HepG2 (cell line): ENCODE data around the gene ZDHHC3. TPM values are rescaled to one million over a fixed set of nuclear protein-coding genes. Genes with fewer than 3 reads are reported as not detected.

Experiments used
- AGO2 ChIP-seq: fragments of 200-400 bp; formaldehyde crosslinking; optimal IDR thresholded peaks from 2 replicates; pipeline ENCODE3; 2017; ENCODE audit warnings: mild to moderate bottlenecking, low read depth, low read length, moderate library complexity
- BATF2 ChIP-seq: sonication (generic); formaldehyde crosslinking; IDR thresholded peaks from 2 replicates; pipeline ENCODE4 v1.8.0; 2022; ENCODE audit warnings: mild to moderate bottlenecking, missing genetic modification reagents, moderate library complexity
- CBX1 ChIP-seq: IDR thresholded peaks from one replicate; pipeline ENCODE4 v1.6.1; 2016; ENCODE audit warnings: antibody characterized with exemption, low read depth
- CBX5 ChIP-seq: sonication (generic); formaldehyde crosslinking; IDR thresholded peaks from 2 replicates; pipeline ENCODE4 v1.4.0; 2020; ENCODE audit warnings: missing genetic modification reagents, borderline replicate concordance
- DRAP1 ChIP-seq: IDR thresholded peaks from 2 replicates; pipeline ENCODE4 v1.6.1; 2016; ENCODE audit warnings: missing genetic modification reagents, missing compliant biosample characterization
- ELF3 ChIP-seq: IDR thresholded peaks from 2 replicates; pipeline ENCODE4 v1.6.1; 2016; ENCODE audit warnings: missing genetic modification reagents, missing compliant biosample characterization
- EZH2 ChIP-seq: conservative IDR thresholded peaks from 2 replicates; pipeline ENCODE4 v1.6.1; 2012; ENCODE audit warnings: mild to moderate bottlenecking, low read depth, low read length, moderate library complexity
- MED1 ChIP-seq: sonication (generic); formaldehyde crosslinking; IDR thresholded peaks from 2 replicates; pipeline ENCODE4 v1.4.0; 2020; ENCODE audit warnings: missing genetic modification reagents
- MED8 ChIP-seq: sonication (generic); formaldehyde crosslinking; IDR thresholded peaks from 2 replicates; pipeline ENCODE4 v1.8.1; 2023; ENCODE audit warnings: mild to moderate bottlenecking, missing genetic modification reagents; ENCODE audit not compliant: insufficient replicate concordance
- MTF1 ChIP-seq: sonication (generic); formaldehyde crosslinking; IDR thresholded peaks from 2 replicates; pipeline ENCODE4 v1.5.0; 2020; ENCODE audit warnings: missing genetic modification reagents
- NR2F6 ChIP-seq, 2 experiments: IDR thresholded peaks; 2 replicates each; pipeline ENCODE4 v1.6.1; 2016; ENCODE audit warnings: antibody characterized with exemption in 1 of 2, mild to moderate bottlenecking in 1 of 2
- POLR2AphosphoS2 ChIP-seq: IDR thresholded peaks from 2 replicates; pipeline ENCODE4 v1.6.1; 2011; ENCODE audit warnings: low read depth, low read length, improper control_type of control experiment
- RCOR2 ChIP-seq: IDR thresholded peaks from 2 replicates; pipeline ENCODE4 v1.6.1; 2016; ENCODE audit warnings: missing biosample characterization, missing genetic modification reagents
- RFX5 ChIP-seq: IDR thresholded peaks from 2 replicates; pipeline ENCODE4 v1.6.1; 2011; ENCODE audit warnings: low read depth, low read length, improper control_type of control experiment
- SNAPC2 ChIP-seq: sonication (generic); formaldehyde crosslinking; IDR thresholded peaks from 2 replicates; pipeline ENCODE4 v1.8.1; 2022; ENCODE audit warnings: mild to moderate bottlenecking, missing genetic modification reagents
- SNAPC4 ChIP-seq: sonication (generic); formaldehyde crosslinking; IDR thresholded peaks from 2 replicates; pipeline ENCODE4 v1.4.0; 2020; ENCODE audit warnings: mild to moderate bottlenecking, missing genetic modification reagents
- ZNF30 ChIP-seq: sonication (generic); formaldehyde crosslinking; IDR thresholded peaks from 2 replicates; pipeline ENCODE4 v1.5.0; 2020; ENCODE audit warnings: mild to moderate bottlenecking, missing genetic modification reagents
- ZNF597 ChIP-seq: sonication (generic); formaldehyde crosslinking; IDR thresholded peaks from 2 replicates; pipeline ENCODE4 v1.5.0; 2020; ENCODE audit warnings: missing genetic modification reagents
- ZNF776 ChIP-seq: sonication (generic); formaldehyde crosslinking; IDR thresholded peaks from 2 replicates; pipeline ENCODE4 v1.4.0; 2020; ENCODE audit warnings: mild to moderate bottlenecking, missing genetic modification reagents
- ZNF784 ChIP-seq: sonication (generic); formaldehyde crosslinking; IDR thresholded peaks from 2 replicates; pipeline ENCODE4 v1.5.1; 2020; ENCODE audit warnings: missing genetic modification reagents, mild to moderate bottlenecking, borderline replicate concordance
- ZNF790 ChIP-seq: sonication (generic); formaldehyde crosslinking; IDR thresholded peaks from 2 replicates; pipeline ENCODE4 v1.8.0; 2022; ENCODE audit warnings: missing genetic modification reagents, mild to moderate bottlenecking, borderline replicate concordance
- ZNF83 ChIP-seq: sonication (generic); formaldehyde crosslinking; IDR thresholded peaks from 2 replicates; pipeline ENCODE4 v1.4.0; 2020; ENCODE audit warnings: missing genetic modification reagents, mild to moderate bottlenecking, borderline replicate concordance
- ZSCAN22 ChIP-seq: sonication (generic); formaldehyde crosslinking; IDR thresholded peaks from 2 replicates; pipeline ENCODE4 v1.4.0; 2020; ENCODE audit warnings: mild to moderate bottlenecking, missing genetic modification reagents
- polyA plus RNA-seq, 8 experiments: library from polyadenylated mRNA; depleted of rRNA in 3 of 8; stranded (reverse) in 7 of 8; unstranded in 1 of 8; fragments of >200 nt; fragmentation: Illumina TruSeq in 4 of 8; extraction: Trizol in 4 of 8; gene quantifications; 2 replicates each; pipeline versions ENCODE4 v1.2.1 to v1.2.3, GENCODE V29; 2011 to 2016; ENCODE audit warnings: low read depth in 4 of 8, missing spikeins in 1 of 8, mixed read lengths in 1 of 8; ENCODE audit not compliant: insufficient read depth in 1 of 8
- total RNA-seq, 5 experiments: library from RNA; depleted of rRNA; stranded (reverse); fragments of >200 nt; fragmentation: Illumina TruSeq; extraction: Trizol; gene quantifications; 2 replicates each; pipeline ENCODE4 v1.2.3, GENCODE V29; 2016; ENCODE audit warnings: low read depth in 1 of 5

The ZDHHC3 gene
- total and polyA plus RNA-seq, 2 of the 13 experiments (the other 11 are each of a cell fraction or from before 2014, with no cell fraction given), result 44.1 to 65.7 TPM

GRCh38 chr3:44976002-44976815 is at the start of gene ZDHHC3, which contains the start of gene EXOSC7 (continued):
- no peak for TF ChIP-seq SNAPC4 (CRISPR knock-in tag)
- no peak for TF ChIP-seq SNAPC2 (CRISPR knock-in tag)
- no peak for TF ChIP-seq ZSCAN22 (CRISPR knock-in tag)
- TF ChIP-seq MED1 (CRISPR knock-in tag), result no peak
- peak; percentile 52; the same call in 1 of the 2 replicates for TF ChIP-seq DRAP1 (CRISPR knock-in tag)
- no peak for TF ChIP-seq ZNF790 (CRISPR knock-in tag)
- no peak for TF ChIP-seq ELF3 (CRISPR knock-in tag)
- TF ChIP-seq CBX1, result peak; percentile 76
- no peak for TF ChIP-seq BATF2 (CRISPR knock-in tag)
- no peak for TF ChIP-seq EZH2
- TF ChIP-seq MTF1, result no peak
- TF ChIP-seq ZNF776 (CRISPR knock-in tag), result peak; percentile 69; the same call in 1 of the 2 replicates
- TF ChIP-seq ZNF784 (CRISPR knock-in tag), result no peak
- TF ChIP-seq POLR2AphosphoS2, result no peak
- TF ChIP-seq ZNF30 (CRISPR knock-in tag), result no peak
- TF ChIP-seq MED8 (CRISPR knock-in tag), result peak; percentile 22
- no peak for TF ChIP-seq CBX5
- no peak for TF ChIP-seq ZNF597 (CRISPR knock-in tag)
- TF ChIP-seq ZNF83 (CRISPR knock-in tag), result no peak; the same call in 1 of the 2 replicates
- no peak for TF ChIP-seq NR2F6 (IDR thresholded peaks at IDR 0.05)
- no peak for TF ChIP-seq NR2F6 (CRISPR knock-in tag; IDR thresholded peaks at IDR 0.05)
- no peak for TF ChIP-seq RFX5
- TF ChIP-seq RCOR2, result no peak
- no peak for TF ChIP-seq AGO2
